Right lung (tissue), 10 donors: ENCODE results near the gene OTOG. TPM values are rescaled to one million over a fixed set of nuclear protein-coding genes. Genes with fewer than 3 reads are reported as not detected.
A peak's percentile ranks its signal among the peaks of the same experiment; 100 is the strongest.

ENCODE experiments used
- DNase-seq, 2 donors: peaks; one replicate each; pipeline ENCODE4 v3.0.0-alpha.2; 2013
- long read RNA-seq, 8 donors: transcript quantifications; one replicate each; lab custom pipeline, GENCODE V29; 2026
- polyA plus RNA-seq, 5 donors: library from polyadenylated mRNA; unstranded; fragments of 120-200 nt; gene quantifications; one replicate each; pipeline versions ENCODE4 v1.2.1 to v1.2.3, GENCODE V29; 2013; ENCODE audit warnings: inconsistent platforms in 1 of 5, low replicate concordance in 1 of 5; ENCODE audit not compliant: insufficient read length in 5 of 5, insufficient read depth in 1 of 5

Gene OTOG
- under 1 TPM; 0.06 to 0.24 (median 0.14) TPM for polyA plus RNA-seq
- long read RNA-seq, donor 1 = 0 reads
- long read RNA-seq, donor 2 = 0 reads
- long read RNA-seq, donor 3 = 0 reads
- long read RNA-seq, donor 4 = 0 reads
- long read RNA-seq, donor 5 = 0 reads
- long read RNA-seq, donor 6 = 0 reads
- long read RNA-seq, donor 7 = 0 reads
- long read RNA-seq, donor 8 = 0 reads

GRCh38 chr11:17547051-17547577, at the start of gene OTOG:
TSS of gene OTOG (plus strand) at chr11:17547259. CDS start at chr11:17547373, 114 bp downstream.
- no peak for DNase-seq

DNA sequence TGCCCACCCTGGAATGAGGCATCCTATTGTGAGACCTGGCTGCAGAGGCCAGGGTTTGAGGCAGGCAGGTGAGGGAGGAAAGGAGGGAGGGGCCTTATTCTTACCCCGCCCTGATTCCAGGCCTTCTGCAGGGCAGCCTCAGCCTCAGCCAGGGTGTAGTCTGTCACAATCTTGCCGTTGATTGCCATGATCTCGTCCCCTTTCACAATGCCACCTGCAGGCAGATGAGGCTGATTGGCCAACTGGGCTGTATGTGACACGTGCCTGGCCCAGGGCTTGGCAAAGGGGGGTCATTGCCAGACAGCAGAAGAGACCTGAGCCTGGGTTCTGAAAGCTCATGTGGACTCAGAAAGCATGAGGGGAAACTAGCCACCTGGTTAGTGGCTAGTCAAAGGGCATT, 49.0 kb upstream of the OTOG start:
- no peak for DNase-seq

GRCh38 chr11:17498475-17498874, 48.6 kb upstream of the OTOG start:
- DNase-seq = no peak

- DNase-seq = no peak
Observed at GRCh38 chr11:17500673-17501072, 46.4 kb upstream of the OTOG start.

DNA sequence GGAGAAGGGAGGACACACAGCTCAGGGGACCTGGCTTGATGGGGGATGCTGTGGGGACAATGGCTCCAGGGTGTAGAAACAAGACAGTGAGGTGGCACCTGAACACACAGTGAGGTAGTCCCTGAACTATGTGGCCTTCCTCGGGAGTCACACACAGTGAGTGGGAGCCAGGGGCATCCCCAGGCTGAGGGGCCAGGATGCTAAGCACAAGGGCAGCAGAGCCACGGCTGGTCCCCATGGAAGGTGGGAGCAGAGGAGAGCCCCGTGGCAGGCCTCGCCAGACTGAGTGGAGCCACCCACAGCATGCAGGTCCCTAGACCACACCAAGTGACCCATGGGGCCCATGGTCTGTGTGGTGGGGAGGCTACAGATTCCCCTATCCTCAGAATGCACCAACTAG, 44.4 kb upstream of the OTOG start:
- no peak for DNase-seq

DNA sequence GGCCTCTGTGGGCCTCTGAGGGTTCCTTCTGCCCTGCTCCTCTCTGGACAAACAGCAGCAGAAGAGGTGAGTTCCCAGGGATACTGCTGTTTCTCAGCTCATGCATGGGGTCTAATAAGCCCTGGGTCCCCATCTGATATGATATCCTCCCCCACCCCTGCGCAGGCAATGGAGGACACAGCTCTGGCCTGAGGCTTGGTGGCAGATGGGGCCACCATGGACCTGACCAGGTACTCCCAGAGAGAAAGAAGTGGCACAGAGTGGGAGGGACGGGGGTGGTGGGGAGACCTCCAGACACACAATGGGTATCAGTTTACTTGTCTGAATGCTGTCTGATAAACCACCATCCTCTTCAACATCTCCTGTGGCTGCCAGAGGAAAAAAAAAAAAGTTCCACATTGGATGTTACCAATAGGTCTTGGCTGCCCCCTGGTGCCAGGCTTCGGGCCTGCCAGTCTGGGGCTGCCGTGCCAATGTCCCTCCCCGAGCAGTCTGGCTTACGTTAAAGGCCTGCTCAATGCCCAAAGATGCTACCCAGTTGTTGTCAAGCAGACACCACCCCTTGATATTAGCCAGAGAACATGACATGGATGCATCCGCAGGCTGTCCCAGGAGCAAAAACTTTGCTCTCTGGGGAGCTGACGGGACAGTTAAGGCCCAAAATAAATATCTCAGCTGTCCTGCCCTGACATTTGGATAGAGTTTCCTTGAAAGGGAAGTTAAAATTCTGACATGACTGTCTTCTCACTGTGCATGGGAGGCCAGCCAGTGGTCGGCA, 42.5 kb upstream of the OTOG start:
- peak; percentile 36 to 48 for DNase-seq

GRCh38 chr11:17505146-17505545, 41.9 kb upstream of the OTOG start:
- no peak for DNase-seq

GRCh38 chr11:17506314-17506713, 40.7 kb upstream of the OTOG start:
- DNase-seq = no peak

GRCh38 chr11:17506942-17507341, 40.1 kb upstream of the OTOG start:
- DNase-seq = no peak

DNA sequence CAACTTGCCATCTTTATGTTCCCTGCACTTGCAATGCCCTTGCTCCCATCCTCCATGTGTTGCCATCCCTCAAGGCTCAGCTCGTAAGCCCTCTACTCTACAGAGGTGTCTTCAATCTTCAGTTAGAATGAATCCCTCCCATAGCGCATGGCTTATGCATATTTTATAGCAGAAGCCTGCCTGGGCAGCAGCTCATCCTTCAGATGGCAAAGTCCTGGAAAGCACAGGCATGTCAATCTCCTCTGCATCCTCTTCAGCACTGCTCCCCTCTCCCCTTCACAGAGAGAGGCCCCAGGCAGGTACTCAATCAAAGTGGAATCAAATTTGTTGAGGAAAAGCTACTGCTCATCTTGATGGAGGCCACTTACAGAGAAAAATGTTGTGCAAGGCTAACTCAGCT, 39.3 kb upstream of the OTOG start:
- no peak for DNase-seq

DNA sequence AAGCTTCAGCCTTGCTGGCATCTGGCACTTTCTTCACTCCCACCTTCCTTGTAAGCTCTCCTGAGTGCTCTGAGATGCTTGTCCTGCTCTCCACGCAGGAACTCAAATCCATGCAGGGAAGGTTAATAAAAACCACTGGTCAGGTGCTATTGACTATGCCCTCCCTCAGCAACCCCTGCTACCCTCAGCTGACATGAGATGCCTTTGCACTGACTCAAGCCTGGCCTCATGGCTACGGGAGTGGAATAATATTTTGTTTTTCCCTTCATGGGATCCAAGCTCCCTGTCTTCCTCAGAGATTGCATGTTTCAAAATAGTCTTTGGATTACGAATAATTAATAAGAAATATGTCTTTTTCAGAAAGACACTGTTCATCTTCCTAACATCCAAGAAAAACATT, 38.8 kb upstream of the OTOG start:
- DNase-seq = no peak

GRCh38 chr11:17508791-17509190, 38.3 kb upstream of the OTOG start:
- no peak for DNase-seq

DNA sequence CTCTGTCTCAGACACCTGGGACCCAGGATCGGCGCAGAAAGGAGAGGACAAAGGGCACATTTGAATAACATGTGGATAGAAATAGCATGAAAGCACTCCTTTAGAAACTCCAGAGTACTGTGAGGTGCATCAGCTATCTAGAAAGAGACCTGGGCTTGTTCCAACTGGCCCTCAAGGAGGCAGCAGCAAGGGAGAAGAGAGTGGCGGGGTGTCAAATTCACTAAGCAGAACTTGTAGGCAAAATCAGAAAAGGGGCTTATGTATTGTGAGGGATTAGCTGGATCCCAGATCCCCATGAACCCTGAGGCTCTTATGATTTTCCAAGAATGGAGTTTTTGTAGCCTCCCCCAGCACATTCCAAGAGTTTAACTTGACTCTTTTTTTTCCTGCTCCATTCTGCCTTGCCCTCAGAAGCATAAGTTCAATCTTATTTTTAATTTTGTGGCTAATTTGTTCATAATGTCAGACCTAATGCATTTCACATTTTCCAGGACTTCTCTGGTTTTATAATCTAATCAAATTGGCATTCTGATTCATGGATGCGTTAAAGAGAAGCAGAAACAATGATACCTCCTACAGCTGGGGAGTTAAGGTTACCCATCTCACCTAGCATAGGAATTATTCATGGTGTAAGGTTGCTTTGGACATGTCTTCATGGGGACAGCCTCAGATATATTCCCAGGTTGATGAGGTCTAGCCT, 36.4 kb upstream of the OTOG start:
- no peak for DNase-seq

DNA sequence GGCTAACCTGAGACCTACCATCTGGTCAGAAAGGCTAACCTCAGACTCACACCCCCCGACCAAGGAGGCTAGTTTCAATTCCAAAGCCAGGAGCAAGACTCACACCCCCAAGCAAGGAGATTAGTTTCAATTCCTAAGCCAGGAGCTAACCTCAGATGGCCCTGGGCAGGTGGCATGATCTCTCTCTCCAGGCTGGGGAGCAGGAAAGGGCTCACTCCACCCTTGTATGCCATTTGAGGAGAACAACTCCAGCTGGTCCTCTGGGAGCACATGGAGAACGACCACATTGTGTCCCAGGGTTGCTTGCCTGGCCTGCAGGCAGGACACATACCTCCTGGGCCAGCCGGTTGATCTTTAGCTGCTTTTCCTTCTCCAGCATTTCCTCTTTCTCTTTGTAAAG, 35.5 kb upstream of the OTOG start:
- DNase-seq = no peak

DNA sequence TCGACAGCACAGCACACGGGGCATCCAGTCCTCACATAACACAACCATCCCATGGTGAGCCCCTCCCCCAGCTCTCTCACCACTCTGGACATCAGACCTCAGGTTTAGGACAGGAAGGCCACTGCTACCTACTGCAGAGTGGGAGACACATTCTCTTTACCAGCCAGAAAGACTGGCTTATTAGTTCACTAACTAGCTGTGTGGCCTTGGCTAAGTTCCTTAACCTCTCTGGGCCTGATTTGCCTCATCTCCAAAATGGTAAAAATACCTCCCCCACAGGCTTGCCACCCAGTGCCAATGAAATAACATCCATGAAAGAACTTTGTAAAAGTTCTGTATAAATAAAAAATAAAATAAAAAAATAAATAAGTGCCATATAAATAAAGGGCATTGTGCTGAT, 35.0 kb upstream of the OTOG start:
- no peak for DNase-seq

- no peak for DNase-seq
Observed at GRCh38 chr11:17513853-17514252, 33.2 kb upstream of the OTOG start.

DNA sequence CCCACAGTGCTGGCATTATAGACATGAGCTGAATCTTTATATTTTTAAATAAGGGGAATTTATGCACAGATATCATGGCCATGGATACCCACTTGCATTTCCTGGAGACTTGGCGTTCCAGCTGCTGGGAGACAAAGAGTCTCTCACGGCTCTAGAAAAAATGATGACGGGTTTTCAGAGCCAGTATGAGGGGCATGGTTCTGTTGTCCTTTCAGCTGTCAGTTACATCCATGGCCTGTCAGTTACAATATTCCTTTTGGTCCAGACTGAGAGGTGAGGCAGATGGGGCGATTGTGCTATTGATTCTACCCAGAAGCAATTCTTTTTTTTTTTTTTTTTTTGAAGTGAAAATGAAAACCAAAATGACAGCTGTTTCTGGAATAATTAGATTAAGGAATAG, 32.6 kb upstream of the OTOG start:
- no peak for DNase-seq

DNA sequence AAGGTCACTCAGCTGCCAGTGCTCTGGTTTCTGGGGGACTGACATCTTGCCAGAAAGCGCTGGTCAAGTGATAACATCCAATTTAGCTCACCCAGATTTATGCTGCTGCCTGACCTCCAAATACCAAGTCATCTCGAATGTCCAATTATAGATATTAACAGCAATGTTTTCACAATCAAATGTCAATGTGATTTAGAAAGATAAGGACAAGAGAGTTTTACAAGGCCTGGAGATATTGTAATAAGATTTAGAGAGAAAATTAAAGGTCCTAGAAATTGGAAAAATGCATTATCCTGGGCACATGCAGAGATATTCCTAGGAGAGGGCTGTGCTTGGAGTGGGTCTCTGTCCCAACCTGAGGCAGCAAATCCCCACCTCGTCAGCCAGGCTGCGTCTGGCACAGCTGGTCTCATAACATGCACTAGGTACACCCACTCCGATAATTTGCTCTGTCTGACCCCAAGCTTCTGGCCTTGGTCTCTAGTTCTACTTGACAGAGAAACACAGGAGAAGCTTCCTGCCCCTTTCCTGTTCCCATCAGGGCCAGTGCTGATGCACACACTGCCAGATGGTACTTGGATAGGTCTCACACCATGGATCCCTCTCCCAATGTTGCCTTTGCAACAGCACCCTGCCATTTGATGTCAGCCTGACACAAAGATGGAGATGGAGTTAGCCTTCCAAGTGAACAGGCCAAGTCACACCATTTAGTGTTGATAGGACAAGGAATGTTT, 31.4 kb upstream of the OTOG start:
- no peak for DNase-seq

DNA sequence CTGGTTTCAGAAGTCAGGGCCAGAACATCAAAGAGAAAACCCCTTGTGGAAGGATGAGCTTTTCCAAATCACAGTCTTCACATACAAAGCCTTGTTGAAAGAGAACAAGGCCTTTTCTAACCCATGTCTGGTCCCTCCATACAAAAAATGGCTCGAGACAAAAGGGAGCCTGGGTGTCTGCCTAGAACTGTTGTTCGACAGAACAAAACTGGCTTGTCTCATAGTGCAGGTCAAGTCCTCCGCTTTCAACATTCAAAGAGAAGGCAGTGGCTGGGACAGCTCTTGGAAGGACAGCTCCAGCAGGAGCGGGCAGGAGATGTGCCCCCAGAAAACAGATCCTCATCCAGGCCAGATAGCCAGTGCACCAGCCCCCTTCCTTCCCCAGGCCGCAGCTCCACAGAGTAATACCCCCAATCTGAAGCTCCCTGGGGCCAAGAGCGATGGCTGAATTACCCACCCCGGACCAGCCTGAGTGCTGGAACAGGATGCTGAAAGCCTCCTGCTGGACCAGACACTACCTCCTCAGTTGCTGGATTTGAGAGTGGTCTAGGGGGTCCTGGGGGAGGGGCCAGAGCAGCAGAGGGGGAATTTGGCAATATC, 30.4 kb upstream of the OTOG start:
- DNase-seq = no peak

DNA sequence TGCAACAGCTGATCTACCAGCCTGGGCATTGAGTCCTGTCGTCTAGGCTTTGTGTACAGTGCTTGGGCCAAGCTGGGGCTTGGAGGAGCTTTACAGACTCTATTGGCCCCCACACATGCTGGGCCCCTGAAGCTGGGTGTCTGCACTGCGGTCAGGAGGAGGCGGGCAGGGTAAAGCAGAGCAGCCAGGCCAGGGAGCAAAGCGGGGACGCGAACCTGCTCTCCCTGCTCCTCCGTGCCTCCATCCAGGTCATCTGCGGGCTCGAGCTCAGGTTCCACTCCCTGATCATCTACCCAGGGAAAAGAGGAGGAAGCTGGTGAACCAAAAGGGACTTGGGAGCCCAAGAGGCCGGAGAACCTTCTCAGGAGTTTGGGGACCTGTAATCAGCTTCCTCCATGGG, 29.9 kb upstream of the OTOG start:
- DNase-seq = no peak

- no peak for DNase-seq
Observed at GRCh38 chr11:17518366-17518765, 28.7 kb upstream of the OTOG start.
